Measurements from ENCODE around the gene MIAT.

GRCh38 chr22:26635117-26635516, 22.3 kb upstream of the MIAT start:
- TF ChIP-seq, protein P1, sequence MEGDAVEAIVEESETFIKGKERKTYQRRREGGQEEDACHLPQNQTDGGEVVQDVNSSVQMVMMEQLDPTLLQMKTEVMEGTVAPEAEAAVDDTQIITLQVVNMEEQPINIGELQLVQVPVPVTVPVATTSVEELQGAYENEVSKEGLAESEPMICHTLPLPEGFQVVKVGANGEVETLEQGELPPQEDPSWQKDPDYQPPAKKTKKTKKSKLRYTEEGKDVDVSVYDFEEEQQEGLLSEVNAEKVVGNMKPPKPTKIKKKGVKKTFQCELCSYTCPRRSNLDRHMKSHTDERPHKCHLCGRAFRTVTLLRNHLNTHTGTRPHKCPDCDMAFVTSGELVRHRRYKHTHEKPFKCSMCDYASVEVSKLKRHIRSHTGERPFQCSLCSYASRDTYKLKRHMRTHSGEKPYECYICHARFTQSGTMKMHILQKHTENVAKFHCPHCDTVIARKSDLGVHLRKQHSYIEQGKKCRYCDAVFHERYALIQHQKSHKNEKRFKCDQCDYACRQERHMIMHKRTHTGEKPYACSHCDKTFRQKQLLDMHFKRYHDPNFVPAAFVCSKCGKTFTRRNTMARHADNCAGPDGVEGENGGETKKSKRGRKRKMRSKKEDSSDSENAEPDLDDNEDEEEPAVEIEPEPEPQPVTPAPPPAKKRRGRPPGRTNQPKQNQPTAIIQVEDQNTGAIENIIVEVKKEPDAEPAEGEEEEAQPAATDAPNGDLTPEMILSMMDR (IDR thresholded peaks at IDR 0.05; ENCODE audit: insufficient read depth, low read length, poor library complexity, severe bottlenecking): no peak
- no peak for TF ChIP-seq EZH2phosphoT487 (conservative IDR thresholded peaks at IDR 0.05; ENCODE audit: low read length)
